GM19397 (cell line): ENCODE data around the gene ITGA7.

ENCODE experiments used
- ATAC-seq: cut with Tn5 transposase; IDR thresholded peaks from one replicate; pipeline ENCODE4 v1.9.1; 2021; ENCODE audit warnings: mild to moderate bottlenecking, moderate library complexity; ENCODE audit not compliant: unreplicated experiment

The ITGA7 gene

GRCh38 chr12:55736780-55737580 lies 29.3 kb upstream of the ITGA7 start:
- no peak for ATAC-seq

DNA sequence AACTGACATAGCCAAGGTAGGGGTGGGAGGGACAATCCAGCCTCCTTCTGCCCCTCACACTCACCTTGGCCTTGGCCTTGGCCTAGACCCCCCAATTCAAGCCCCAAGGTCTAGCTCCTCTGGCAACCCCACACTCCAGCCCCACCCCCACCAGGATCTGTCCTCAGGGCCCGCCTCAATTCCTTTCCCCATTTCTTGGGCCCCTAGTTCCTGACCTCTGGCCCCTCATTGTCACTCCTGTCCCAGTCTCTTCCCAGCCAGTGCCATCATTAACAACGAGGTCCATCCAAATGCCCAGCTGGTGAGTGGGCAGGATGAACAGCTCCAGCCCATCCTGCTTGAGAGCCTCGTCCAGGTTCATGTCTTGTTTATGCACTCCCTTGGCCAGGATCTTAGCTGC lies 28.4 kb upstream of the ITGA7 start:
- no peak for ATAC-seq

- ATAC-seq: no peak
Measured at GRCh38 chr12:55734595-55734994, 26.9 kb upstream of the ITGA7 start.

DNA sequence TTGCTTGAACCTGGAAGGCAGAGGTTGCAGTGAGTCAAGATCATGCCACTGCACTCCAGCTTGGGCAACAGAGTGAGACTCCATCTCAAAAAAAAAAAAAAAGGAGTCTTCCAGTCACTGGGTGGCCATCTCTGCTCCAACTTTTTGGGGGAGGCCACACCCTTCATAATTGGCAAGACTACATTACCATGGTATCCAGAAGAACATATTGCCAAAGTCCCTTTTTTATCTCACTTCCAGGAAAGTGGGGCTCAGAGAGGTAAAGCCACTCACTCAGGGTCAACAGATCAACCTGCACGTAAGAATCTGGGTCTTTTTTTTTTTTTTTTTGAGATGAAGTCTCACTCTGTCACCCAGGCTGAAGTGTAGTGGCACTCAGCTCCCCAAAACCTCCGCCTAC lies 26.2 kb upstream of the ITGA7 start:
- no peak for ATAC-seq

GRCh38 chr12:55733021-55733555 lies 25.4 kb upstream of the ITGA7 start:
- no peak for ATAC-seq

- ATAC-seq: no peak
Measured at GRCh38 chr12:55732288-55732687, 24.6 kb upstream of the ITGA7 start.

DNA sequence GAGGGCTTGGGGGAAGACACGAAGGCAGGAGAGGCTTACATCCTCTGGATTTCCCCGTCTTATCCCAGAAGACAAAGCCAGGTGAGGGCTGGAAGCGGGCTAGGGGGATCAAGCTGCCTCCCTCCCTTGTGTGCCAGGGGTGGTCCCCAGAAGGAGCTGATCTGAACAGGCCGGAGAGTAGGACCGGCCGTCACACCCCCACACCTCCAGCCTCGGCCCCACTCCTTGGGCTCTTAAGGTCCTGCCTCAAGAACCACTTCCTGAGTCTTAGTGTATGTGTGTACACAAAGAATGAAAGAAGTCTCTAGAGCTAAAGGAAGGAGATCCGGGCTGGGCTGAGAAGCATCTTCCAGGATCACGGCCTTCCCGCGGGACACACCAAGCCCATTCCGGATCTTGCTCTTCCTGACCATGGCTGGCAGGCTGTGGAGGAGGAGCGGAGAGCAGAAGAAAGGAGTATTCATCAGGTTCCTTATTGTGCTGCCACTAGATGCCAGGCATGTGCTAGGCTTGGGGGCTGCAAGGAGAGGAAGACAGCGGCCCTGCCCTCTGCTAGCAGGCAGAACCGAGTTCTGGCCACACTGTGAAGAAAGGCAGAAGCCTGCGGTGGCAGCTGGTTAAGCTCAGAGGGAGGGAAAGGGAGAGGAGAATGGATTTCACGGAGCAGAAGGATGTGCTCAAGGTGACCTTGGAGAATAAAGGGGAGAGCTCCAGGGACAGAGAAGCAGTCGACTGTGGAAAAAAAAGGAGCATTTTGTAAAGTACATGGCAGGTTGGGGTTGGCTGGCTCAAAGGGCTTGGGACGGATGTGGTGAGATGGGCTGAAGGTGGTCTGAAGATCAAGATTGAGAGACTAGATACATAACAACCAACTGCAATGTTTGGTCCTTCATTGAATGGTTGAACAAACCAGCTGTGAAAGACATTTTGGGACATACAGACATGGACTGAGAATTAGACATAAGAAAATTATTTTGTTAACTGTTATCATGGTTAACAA lies 22.4 kb upstream of the ITGA7 start:
- peak; percentile 36 for ATAC-seq

DNA sequence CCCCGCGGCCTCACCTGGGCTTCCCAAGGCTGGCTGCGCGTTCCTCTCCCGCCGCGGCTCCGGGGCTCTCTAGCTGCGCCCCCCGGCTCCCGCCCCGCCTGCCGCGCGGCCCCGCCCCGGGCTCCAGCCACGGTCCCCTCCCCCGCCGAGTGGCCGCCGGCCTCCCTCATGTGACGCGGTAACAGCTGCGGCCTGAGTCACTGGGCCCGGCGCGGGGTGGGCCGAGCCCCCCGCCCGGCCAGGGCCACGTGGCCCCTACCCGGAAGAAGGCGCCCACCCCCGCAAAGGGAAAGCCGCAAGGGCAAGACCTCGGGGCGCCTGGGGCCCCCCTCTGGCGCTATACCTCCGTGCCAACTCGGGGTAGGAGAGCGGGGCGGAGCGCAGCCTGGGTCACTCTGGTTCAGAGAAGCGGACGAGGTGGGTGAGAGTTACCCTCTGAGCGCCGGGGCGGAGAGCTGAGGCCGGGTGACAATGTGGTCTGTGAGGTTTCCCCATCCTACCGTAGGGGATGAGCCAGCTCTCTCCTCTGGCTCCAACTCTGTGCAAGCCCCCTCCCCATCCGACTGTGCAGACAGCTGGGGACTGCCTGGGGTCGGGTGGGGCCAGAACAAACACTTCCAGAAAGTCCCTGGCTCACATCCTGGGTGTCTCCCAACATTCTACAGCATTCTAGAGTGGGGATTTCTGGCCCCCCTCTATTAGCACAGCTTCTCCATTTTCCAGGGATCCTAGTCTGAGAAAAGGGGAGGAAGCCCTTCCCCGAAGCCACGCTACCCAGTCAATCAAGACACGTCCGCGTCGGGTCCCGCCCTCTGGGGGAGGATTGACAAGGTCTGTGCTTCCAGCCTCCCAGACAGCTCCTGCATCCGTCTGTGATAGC lies 21.5 kb upstream of the ITGA7 start, which contains the start of gene CD63:
Gene CD63, minus strand, starts transcription at position 71 of the 880 bp plus-strand sequence. CDS start 668 bp downstream, outside the sequence.
- ATAC-seq: peak; percentile 74

- peak; percentile 3 for ATAC-seq
Measured at GRCh38 chr12:55728186-55728938, 20.7 kb upstream of the ITGA7 start.

DNA sequence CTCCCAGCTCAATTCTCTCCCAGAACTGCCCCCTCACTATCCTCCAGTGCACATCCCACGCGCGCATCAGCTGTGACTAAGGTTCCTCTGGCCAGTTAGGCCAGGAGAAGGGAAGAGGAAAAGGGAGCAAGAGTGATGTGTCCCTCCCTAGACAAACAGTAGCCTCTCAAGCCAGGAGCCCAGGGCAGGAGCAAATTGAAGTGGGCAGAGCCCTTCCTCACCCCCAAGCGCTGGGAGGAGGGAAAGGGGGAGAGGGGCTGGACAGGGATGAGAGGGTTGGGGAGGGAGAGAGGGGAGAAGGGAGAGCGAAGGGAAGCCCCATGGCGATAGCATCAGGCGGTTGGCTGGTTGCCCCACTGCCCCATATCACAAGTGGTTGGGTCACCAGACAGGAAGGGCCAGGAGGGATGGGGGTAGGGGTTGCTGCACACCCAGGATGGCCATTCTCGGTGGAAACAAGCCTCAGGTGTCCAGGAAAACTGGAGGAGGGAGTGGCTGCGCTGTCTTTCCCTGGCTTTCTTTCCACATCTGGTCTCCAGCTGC lies 20.0 kb upstream of the ITGA7 start:
- no peak for ATAC-seq

GRCh38 chr12:55726971-55727370 lies 19.3 kb upstream of the ITGA7 start:
- ATAC-seq: no peak

GRCh38 chr12:55725556-55725955 lies 17.9 kb upstream of the ITGA7 start:
- no peak for ATAC-seq

GRCh38 chr12:55724940-55725309 lies 17.2 kb upstream of the ITGA7 start:
- ATAC-seq: no peak

- ATAC-seq: no peak
Measured at GRCh38 chr12:55724226-55724939, 16.7 kb upstream of the ITGA7 start.

GRCh38 chr12:55723516-55724225 lies 16.0 kb upstream of the ITGA7 start:
- no peak for ATAC-seq

DNA sequence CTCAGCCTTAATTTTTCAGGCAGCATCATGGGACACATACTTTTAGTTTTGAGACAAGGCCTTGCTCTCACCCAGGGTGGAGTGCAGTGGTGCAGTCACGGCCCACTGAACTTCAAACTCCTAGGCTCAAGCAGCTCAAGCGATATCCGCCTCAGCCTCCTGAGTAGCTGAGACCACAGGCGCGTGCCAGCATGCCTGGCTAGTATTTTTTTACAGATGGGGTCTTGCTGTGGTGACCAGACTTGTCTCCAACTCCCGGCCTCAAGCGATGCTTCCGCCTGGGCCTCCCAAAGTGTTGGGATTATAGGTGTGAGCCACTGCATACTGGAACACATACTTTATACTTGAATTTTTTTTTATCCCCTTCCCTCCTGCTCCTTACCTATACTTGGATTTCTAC lies 15.2 kb upstream of the ITGA7 start:
- no peak for ATAC-seq

DNA sequence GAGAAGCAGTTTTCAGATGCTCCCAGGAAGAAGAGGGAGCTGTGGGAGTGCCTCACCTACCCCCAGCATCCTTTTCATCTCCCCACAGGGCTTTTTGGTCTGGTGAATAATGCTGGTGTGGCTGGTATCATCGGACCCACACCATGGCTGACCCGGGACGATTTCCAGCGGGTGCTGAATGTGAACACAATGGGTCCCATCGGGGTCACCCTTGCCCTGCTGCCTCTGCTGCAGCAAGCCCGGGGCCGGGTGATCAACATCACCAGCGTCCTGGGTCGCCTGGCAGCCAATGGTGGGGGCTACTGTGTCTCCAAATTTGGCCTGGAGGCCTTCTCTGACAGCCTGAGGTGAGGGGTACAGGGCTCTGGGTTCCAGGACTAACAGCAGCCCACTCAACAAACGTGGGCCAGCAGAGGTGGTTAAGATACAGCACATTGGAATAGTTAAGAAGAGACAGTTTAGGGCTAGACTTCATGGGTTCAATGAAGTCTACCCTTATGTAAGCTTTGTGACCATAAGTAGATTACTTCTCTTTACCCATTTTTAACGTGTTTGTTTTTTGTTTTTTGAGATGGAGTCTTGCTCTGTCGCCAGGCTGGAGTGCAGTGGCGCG lies 14.0 kb upstream of the ITGA7 start:
- no peak for ATAC-seq
